Fibroblast of lung (primary cell): ENCODE results near the gene NME1.

Source experiments
- CTCF ChIP-seq, 2 donors: IDR thresholded peaks in 1 of 2; conservative IDR thresholded peaks in 1 of 2; 1 replicate in 1 of 2; 2 replicates in 1 of 2; pipeline ENCODE4 v1.5.1; 2011 to 2012; ENCODE audit warnings: low read length in 2 of 2, control low read depth in 1 of 2, inconsistent platforms in 1 of 2, low read depth in 1 of 2, mild to moderate bottlenecking in 1 of 2
- EZH2 ChIP-seq: IDR thresholded peaks from 2 replicates; pipeline ENCODE4 v1.5.1; 2012; ENCODE audit warnings: low read length, control low read depth, mild to moderate bottlenecking; ENCODE audit errors: missing control alignments

- TF ChIP-seq CTCF (conservative IDR thresholded peaks at IDR 0.05 in 1 of 2, IDR thresholded peaks at IDR 0.05 in 1 of 2; ENCODE audit: low read depth in 1 of 2, low read length in 2 of 2) = no peak
- no peak for TF ChIP-seq EZH2
These were observed 33.0 kb upstream of the NME1 start for GRCh38 chr17:51120357-51120738.
